Stomach (tissue), 9 donors: ENCODE results near the gene BBC3. TPM values are rescaled to one million over a fixed set of nuclear protein-coding genes. Genes with fewer than 3 reads are reported as not detected.
A peak's percentile ranks its signal among the peaks of the same experiment; 100 is the strongest.

Experiments
- DNase-seq, 2 donors: peaks; one replicate each; pipeline versions ENCODE4 v3.0.0 to v3.0.0-alpha.2; 2013 to 2019
- H3K27ac ChIP-seq, 5 donors: fragments of 200-600 bp in 4 of 5; sonication (generic) in 4 of 5; one replicate each; pipeline ENCODE4 v1.5.1; 2013 to 2019; ENCODE audit warnings: mild to moderate bottlenecking in 1 of 5, moderate library complexity in 1 of 5
- H3K27me3 ChIP-seq, 3 donors: fragments of 200-600 bp; sonication (generic); one replicate each; pipeline ENCODE4 v1.5.1; 2017 to 2019; ENCODE audit warnings: mixed run types in 1 of 3
- H3K36me3 ChIP-seq, 4 donors: fragments of 200-600 bp; sonication (generic); 1 replicate in 3 of 4; 2 replicates in 1 of 4; pipeline ENCODE4 v1.5.1; 2016 to 2019
- H3K4me1 ChIP-seq, 4 donors: fragments of 200-600 bp; sonication (generic); one replicate each; pipeline ENCODE4 v1.5.1; 2016 to 2019
- H3K4me3 ChIP-seq, 4 donors: fragments of 200-600 bp; sonication (generic) in 3 of 4; one replicate each; pipeline ENCODE4 v1.5.1; 2016 to 2019; ENCODE audit warnings: mild to moderate bottlenecking in 1 of 4
- H3K9me3 ChIP-seq, 4 donors: fragments of 200-600 bp; sonication (generic); one replicate each; pipeline ENCODE4 v1.5.1; 2016 to 2019
- CTCF ChIP-seq, 7 experiments: fragments of 450-650 bp in 4 of 7; fragments of 200-600 bp in 3 of 7; sonication (generic) in 3 of 7; IDR thresholded peaks; one replicate each; pipeline ENCODE4 v1.5.1; 2016 to 2019; ENCODE audit warnings: antibody characterized with exemption in 7 of 7, control low read depth in 2 of 7, mild to moderate bottlenecking in 1 of 7
- EP300 ChIP-seq: sonication (generic); formaldehyde crosslinking; IDR thresholded peaks from one replicate; pipeline ENCODE4 v1.6.1; 2017; ENCODE audit warnings: antibody characterized with exemption
- POLR2A ChIP-seq, 4 donors: fragments of 450-650 bp; IDR thresholded peaks; one replicate each; pipeline ENCODE4 v1.6.1; 2016; ENCODE audit warnings: antibody characterized with exemption in 4 of 4, control low read depth in 2 of 4, mild to moderate bottlenecking in 1 of 4, moderate library complexity in 1 of 4
- POLR2AphosphoS5 ChIP-seq, 3 donors: sonication (generic); formaldehyde crosslinking; IDR thresholded peaks; one replicate each; pipeline ENCODE4 v1.6.1; 2016; ENCODE audit warnings: antibody characterized with exemption in 3 of 3
- WGBS, 5 donors: extraction: QIAGEN DNeasy Blood & Tissue Kit in 3 of 5; methylation state at CpG; one replicate each; pipeline versions ENCODE4 v1.1.5 to v1.1.7; 2013 to 2018; 5-methylcytosine and 5-hydroxymethylcytosine counted together
- intact Hi-C: fragments of 100-400 bp; cut with DNase I; formaldehyde crosslinking; loops from one replicate; pipeline ENCODE4 v1.15.1; 2023; ENCODE audit warnings: low total_unique reads
- polyA plus RNA-seq, 3 donors: library from polyadenylated mRNA; stranded (reverse); fragments of 200-250 nt; gene quantifications; one replicate each; pipeline ENCODE4 v1.2.3, GENCODE V29; 2013
- total RNA-seq, 5 donors: library from RNA; depleted of rRNA; stranded (reverse); fragments of >200 nt; gene quantifications; one replicate each; pipeline versions ENCODE4 v1.1.0 to v1.2.3, GENCODE V29; 2014 to 2016
- donor health status: healthy with polysubstance abuse.
- donor health status: Bipolar disorder and iron deficiency.
- donor health status: healthy.

The BBC3 gene
- total and polyA plus RNA-seq, 8 donors: 2.9 to 69.2 (median 10.9) TPM

- H3K4me3 ChIP-seq: no peak overlapping the region
- H3K4me1 ChIP-seq: peaks cover 19 to 39% (median 28%) of the 10 kb centered on the region in 4 donors
- H3K36me3 ChIP-seq: no peaks in the 10 kb centered on the region
- H3K27ac ChIP-seq: no peak overlapping the region
- 32 to 35% (median 33%) methylated on average over 25 of the region's 25 CpGs for WGBS, 5 donors
- intact Hi-C loops: loop anchor here (5.0 kb wide), 1 partner anchor 100 kb away; no protein-coding TSS in a partner anchor
- H3K27me3 ChIP-seq: no peaks in the 10 kb centered on the region
- peak; percentile 85 to 92 for DNase-seq
- no peaks in the 10 kb centered on the region for H3K9me3 ChIP-seq
- peak in 5 of 7 experiments; percentile 82 to 97 (median 89) for TF ChIP-seq CTCF (IDR thresholded peaks at IDR 0.05)
- no peak for TF ChIP-seq POLR2A (IDR thresholded peaks at IDR 0.05)
- TF ChIP-seq EP300: no peak
- peak in 1 of 3 donors; percentile 34 for TF ChIP-seq POLR2AphosphoS5 (IDR thresholded peaks at IDR 0.05)
Measured at GRCh38 chr19:47247308-47247990, 16.4 kb upstream of the BBC3 start.

GRCh38 chr19:47243776-47244547 lies 13.0 kb upstream of the BBC3 start:
- Histone ChIP-seq H3K9me3 (no peaks in the 10 kb centered on the region), H3K27me3 (peaks cover 0 to 32% (median 17%) of the 10 kb centered on the region in 3 donors), H3K4me3 (peak overlapping the region; percentile 23 to 34 (median 26)), H3K27ac (peak overlapping the region; percentile 13 to 80 (median 70)), H3K4me1 (peaks cover 45 to 64% (median 54%) of the 10 kb centered on the region in 4 donors), H3K36me3 (no peaks in the 10 kb centered on the region)
- 2 to 3% (median 2%) methylated on average over 29 to 46 of the region's 46 CpGs for WGBS, 5 donors
- TF ChIP-seq CTCF (IDR thresholded peaks at IDR 0.05) (peak in 6 of 7 experiments; percentile 45 to 99 (median 98)), EP300 (no peak), POLR2AphosphoS5 (IDR thresholded peaks at IDR 0.05) (peak; percentile 68 to 88 (median 71)), POLR2A (IDR thresholded peaks at IDR 0.05) (no peak)
- intact Hi-C loops: no loop called here
- DNase-seq: peak; percentile 91 to 98

- intact Hi-C loops: no loop called here
- no peak for TF ChIP-seq CTCF (IDR thresholded peaks at IDR 0.05)
- TF ChIP-seq POLR2A (IDR thresholded peaks at IDR 0.05): no peak
- TF ChIP-seq EP300: no peak
- no peak for TF ChIP-seq POLR2AphosphoS5 (IDR thresholded peaks at IDR 0.05)
- Histone ChIP-seq H3K4me1 (peaks cover 45 to 64% (median 55%) of the 10 kb centered on the region in 4 donors), H3K4me3 (peak overlapping the region; percentile 15 to 34 (median 25)), H3K27ac (peak overlapping the region; percentile 29 to 80 (median 70)), H3K9me3 (no peaks in the 10 kb centered on the region), H3K27me3 (peaks cover 0 to 32% (median 17%) of the 10 kb centered on the region in 3 donors), H3K36me3 (no peaks in the 10 kb centered on the region)
- WGBS, 5 donors: 17 to 23% (median 22%) methylated on average over 6 to 9 of the region's 9 CpGs
- no peak for DNase-seq
Measured at GRCh38 chr19:47243364-47243775, 12.4 kb upstream of the BBC3 start.

- no peaks in the 10 kb centered on the region for H3K9me3 ChIP-seq
- no peak for DNase-seq
- TF ChIP-seq CTCF (IDR thresholded peaks at IDR 0.05) (no peak), EP300 (no peak), POLR2A (IDR thresholded peaks at IDR 0.05) (no peak), POLR2AphosphoS5 (IDR thresholded peaks at IDR 0.05) (no peak)
- H3K27ac ChIP-seq: no peak overlapping the region
- H3K4me1 ChIP-seq: peaks cover 45 to 55% (median 50%) of the 10 kb centered on the region in 4 donors
- no peak overlapping the region for H3K4me3 ChIP-seq
- peaks cover 0 to 32% (median 17%) of the 10 kb centered on the region in 3 donors for H3K27me3 ChIP-seq
- intact Hi-C loops: no loop called here
- H3K36me3 ChIP-seq: no peaks in the 10 kb centered on the region
- WGBS, 5 donors: 77 to 81% (median 80%) methylated on average over 7 of the region's 7 CpGs
Measured at GRCh38 chr19:47241919-47242577, 11.0 kb upstream of the BBC3 start.
